A549 (cell line): Measurements from ENCODE around the gene CACFD1.

ENCODE experiments used
- CTCF ChIP-seq: fragments of >200 bp; sonication (Bioruptor Twin); formaldehyde crosslinking; IDR thresholded peaks from 3 replicates; pipeline ENCODE4 v1.5.1; 2016
- NFE2L2 ChIP-seq: fragments of 150-350 bp; conservative IDR thresholded peaks from 2 replicates; pipeline ENCODE4 v1.6.1; 2014; ENCODE audit warnings: low read length
- POLR2AphosphoS2 ChIP-seq: conservative IDR thresholded peaks from 2 replicates; pipeline ENCODE4 v1.6.1; 2012; ENCODE audit warnings: low read length, improper control_type of control experiment, inconsistent platforms
- SMC3 ChIP-seq: fragments of >200 bp; sonication (Bioruptor Twin); formaldehyde crosslinking; IDR thresholded peaks from 3 replicates; pipeline ENCODE4 v1.6.1; 2018; ENCODE audit warnings: inconsistent platforms
- ZFP36 ChIP-seq: fragments of 450-650 bp; IDR thresholded peaks from 2 replicates; pipeline ENCODE4 v1.6.1; 2014; ENCODE audit warnings: borderline replicate concordance; ENCODE audit not compliant: partially characterized antibody

GRCh38 chr9:133470988-133471387, 11.2 kb downstream of the CACFD1 start:
- TF ChIP-seq NFE2L2 (no peak), SMC3 (no peak), CTCF (no peak), ZFP36 (no peak), POLR2AphosphoS2 (no peak)
